Activated naive CD8-positive, alpha-beta T cell (primary cell): Measurements from ENCODE around the gene ABT1.

Experiments
- H3K27ac Mint-ChIP-seq: one replicate; pipeline ENCODE4 v1.8.0; 2021; ENCODE audit warnings: mixed read lengths
- H3K27me3 Mint-ChIP-seq: one replicate; pipeline ENCODE4 v1.8.0; 2021; ENCODE audit warnings: mixed read lengths
- H3K36me3 Mint-ChIP-seq: one replicate; pipeline ENCODE4 v1.8.0; 2021; ENCODE audit warnings: mixed read lengths
- H3K4me1 Mint-ChIP-seq: one replicate; pipeline ENCODE4 v1.8.0; 2021; ENCODE audit warnings: low read depth, mixed read lengths
- H3K4me3 Mint-ChIP-seq: one replicate; pipeline ENCODE4 v1.8.0; 2021; ENCODE audit warnings: mild to moderate bottlenecking, mixed read lengths
- H3K9me3 Mint-ChIP-seq: one replicate; pipeline ENCODE4 v1.8.0; 2021; ENCODE audit warnings: low read depth, mixed read lengths

ABT1 gene

GRCh38 chr6:26593278-26594130, 3.2 kb upstream of the ABT1 start:
- Mint-ChIP-seq H3K36me3 (peaks cover 3% of the 10 kb centered on the region), H3K9me3 (no peaks in the 10 kb centered on the region), H3K27me3 (peaks cover 19% of the 10 kb centered on the region), H3K27ac (no peak overlapping the region), H3K4me3 (no peak overlapping the region), H3K4me1 (peaks cover 15% of the 10 kb centered on the region)

- H3K9me3 Mint-ChIP-seq = no peaks in the 10 kb centered on the region
- no peak overlapping the region for H3K27ac Mint-ChIP-seq
- peaks cover 19% of the 10 kb centered on the region for H3K27me3 Mint-ChIP-seq
- H3K4me3 Mint-ChIP-seq = no peak overlapping the region
- H3K4me1 Mint-ChIP-seq = peaks cover 18% of the 10 kb centered on the region
- peaks cover 5% of the 10 kb centered on the region for H3K36me3 Mint-ChIP-seq
Observed at GRCh38 chr6:26594131-26594498, 2.6 kb upstream of the ABT1 start.

- peaks cover 10% of the 10 kb centered on the region for H3K36me3 Mint-ChIP-seq
- H3K4me1 Mint-ChIP-seq = peaks cover 27% of the 10 kb centered on the region
- H3K27ac Mint-ChIP-seq = peak overlapping the region; percentile 59
- peaks cover 19% of the 10 kb centered on the region for H3K27me3 Mint-ChIP-seq
- peak overlapping the region; percentile 28 for H3K4me3 Mint-ChIP-seq
- H3K9me3 Mint-ChIP-seq = no peaks in the 10 kb centered on the region
Observed at GRCh38 chr6:26594730-26595632, 1.8 kb upstream of the ABT1 start.

GRCh38 chr6:26595669-26596269, 984 bp upstream of the ABT1 start:
- Mint-ChIP-seq H3K4me3 (no peak overlapping the region), H3K27ac (no peak overlapping the region), H3K36me3 (peaks cover 11% of the 10 kb centered on the region), H3K27me3 (peaks cover 19% of the 10 kb centered on the region), H3K9me3 (no peaks in the 10 kb centered on the region), H3K4me1 (peaks cover 35% of the 10 kb centered on the region)

- no peak overlapping the region for H3K27ac Mint-ChIP-seq
- peaks cover 14% of the 10 kb centered on the region for H3K27me3 Mint-ChIP-seq
- H3K4me3 Mint-ChIP-seq = no peak overlapping the region
- peaks cover 39% of the 10 kb centered on the region for H3K4me1 Mint-ChIP-seq
- no peaks in the 10 kb centered on the region for H3K9me3 Mint-ChIP-seq
- H3K36me3 Mint-ChIP-seq = peaks cover 11% of the 10 kb centered on the region
Observed at GRCh38 chr6:26597389-26597766, 625 bp downstream of the ABT1 start.

GRCh38 chr6:26597821-26598220, 1.1 kb downstream of the ABT1 start:
- peaks cover 11% of the 10 kb centered on the region for H3K36me3 Mint-ChIP-seq

GRCh38 chr6:26598267-26598666, 1.5 kb downstream of the ABT1 start:
- Mint-ChIP-seq H3K27ac (no peak overlapping the region), H3K27me3 (peaks cover 13% of the 10 kb centered on the region), H3K4me1 (peaks cover 39% of the 10 kb centered on the region), H3K9me3 (no peaks in the 10 kb centered on the region), H3K36me3 (peaks cover 11% of the 10 kb centered on the region), H3K4me3 (no peak overlapping the region)

More at GRCh38 chr6:26597821-26598220, 1.1 kb downstream of the ABT1 start:
- Mint-ChIP-seq H3K4me3 (no peak overlapping the region), H3K27me3 (peaks cover 14% of the 10 kb centered on the region), H3K4me1 (peaks cover 39% of the 10 kb centered on the region), H3K27ac (no peak overlapping the region), H3K9me3 (no peaks in the 10 kb centered on the region)

GRCh38 chr6:26599134-26599533, 2.4 kb downstream of the ABT1 start:
- Mint-ChIP-seq H3K4me1 (peaks cover 44% of the 10 kb centered on the region), H3K4me3 (peak overlapping the region; percentile 54), H3K36me3 (peaks cover 11% of the 10 kb centered on the region), H3K27ac (peak overlapping the region; percentile 94), H3K9me3 (no peaks in the 10 kb centered on the region), H3K27me3 (peaks cover 6% of the 10 kb centered on the region)

GRCh38 chr6:26599591-26599990, 2.8 kb downstream of the ABT1 start:
- H3K27ac Mint-ChIP-seq = peak overlapping the region; percentile 94
- H3K9me3 Mint-ChIP-seq = no peaks in the 10 kb centered on the region
- H3K4me3 Mint-ChIP-seq = peak overlapping the region; percentile 68
- H3K27me3 Mint-ChIP-seq = peaks cover 3% of the 10 kb centered on the region
- H3K36me3 Mint-ChIP-seq = peaks cover 11% of the 10 kb centered on the region
- peaks cover 46% of the 10 kb centered on the region for H3K4me1 Mint-ChIP-seq

GRCh38 chr6:26600759-26601158, 4.0 kb downstream of the ABT1 start:
- H3K4me1 Mint-ChIP-seq = peaks cover 42% of the 10 kb centered on the region
- no peaks in the 10 kb centered on the region for H3K9me3 Mint-ChIP-seq
- no peaks in the 10 kb centered on the region for H3K27me3 Mint-ChIP-seq
- peak overlapping the region; percentile 94 for H3K27ac Mint-ChIP-seq
- peak overlapping the region; percentile 59 for H3K4me3 Mint-ChIP-seq
- H3K36me3 Mint-ChIP-seq = peaks cover 11% of the 10 kb centered on the region

GRCh38 chr6:26602262-26602661, 5.5 kb downstream of the ABT1 start:
- Mint-ChIP-seq H3K9me3 (no peaks in the 10 kb centered on the region), H3K4me3 (no peak overlapping the region), H3K27ac (no peak overlapping the region), H3K36me3 (peaks cover 11% of the 10 kb centered on the region), H3K4me1 (peaks cover 42% of the 10 kb centered on the region), H3K27me3 (no peaks in the 10 kb centered on the region)

GRCh38 chr6:26604026-26604425, 7.3 kb downstream of the ABT1 start:
- Mint-ChIP-seq H3K4me3 (no peak overlapping the region), H3K27ac (peak overlapping the region; percentile 35), H3K4me1 (peaks cover 36% of the 10 kb centered on the region), H3K9me3 (no peaks in the 10 kb centered on the region), H3K27me3 (no peaks in the 10 kb centered on the region), H3K36me3 (peaks cover 6% of the 10 kb centered on the region)

- Mint-ChIP-seq H3K27ac (no peak overlapping the region), H3K9me3 (no peaks in the 10 kb centered on the region), H3K36me3 (peaks cover 2% of the 10 kb centered on the region), H3K27me3 (no peaks in the 10 kb centered on the region), H3K4me1 (peaks cover 29% of the 10 kb centered on the region), H3K4me3 (no peak overlapping the region)
Observed at GRCh38 chr6:26604797-26605196, 8.0 kb downstream of the ABT1 start.

- Mint-ChIP-seq H3K9me3 (no peaks in the 10 kb centered on the region), H3K36me3 (no peaks in the 10 kb centered on the region), H3K27me3 (no peaks in the 10 kb centered on the region), H3K4me1 (peaks cover 17% of the 10 kb centered on the region), H3K4me3 (peak overlapping the region; percentile 48), H3K27ac (no peak overlapping the region)
Observed at GRCh38 chr6:26607434-26608230, 10.9 kb downstream of the ABT1 start.
